DOHH2 (cell line): ENCODE measurements around the gene POLR1F.

Source experiments
- H3F3A ChIP-seq: fragments of 200-600 bp; sonication (generic), shearing (Covaris generic); 2 replicates; pipeline ENCODE4 v1.6.0; 2016; ENCODE audit warnings: antibody characterized with exemption, mild to moderate bottlenecking; ENCODE audit not compliant: control insufficient read depth, insufficient read depth
- H3K27ac ChIP-seq: fragments of 200-600 bp; sonication (generic); 2 replicates; pipeline ENCODE4 v1.5.1; 2014; ENCODE audit warnings: low read depth, mild to moderate bottlenecking, low read length, moderate library complexity
- H3K27me3 ChIP-seq: fragments of 200-600 bp; sonication (generic); 2 replicates; pipeline ENCODE4 v1.6.1; 2014; ENCODE audit warnings: mild to moderate bottlenecking, low read length, mixed read lengths; ENCODE audit not compliant: control insufficient read depth
- H3K36me3 ChIP-seq: fragments of 200-600 bp; sonication (generic); 2 replicates; pipeline ENCODE4 v1.6.1; 2014; ENCODE audit warnings: mild to moderate bottlenecking, low read length, moderate library complexity, mixed read lengths; ENCODE audit not compliant: control insufficient read depth
- H3K4me1 ChIP-seq: fragments of 200-600 bp; sonication (generic); 2 replicates; pipeline ENCODE4 v1.6.1; 2014; ENCODE audit warnings: mild to moderate bottlenecking, low read length, mixed read lengths; ENCODE audit not compliant: control insufficient read depth
- H3K4me2 ChIP-seq: fragments of 200-600 bp; sonication (generic); 2 replicates; pipeline ENCODE4 v1.6.0; 2014; ENCODE audit warnings: mild to moderate bottlenecking, low read length, moderate library complexity
- H3K4me3 ChIP-seq: fragments of 200-600 bp; sonication (generic); 2 replicates; pipeline ENCODE4 v1.5.1; 2014; ENCODE audit warnings: mild to moderate bottlenecking, low read length, mixed read lengths
- H3K79me2 ChIP-seq: fragments of 200-600 bp; sonication (generic); 2 replicates; pipeline ENCODE4 v1.6.1; 2014; ENCODE audit warnings: mild to moderate bottlenecking, low read length, mixed read lengths; ENCODE audit not compliant: control insufficient read depth
- H3K9me2 ChIP-seq: fragments of 200-600 bp; sonication (generic); replicated peaks from 2 replicates; pipeline ENCODE4 v1.6.1; 2014; ENCODE audit warnings: mild to moderate bottlenecking, low read length, mixed read lengths; ENCODE audit not compliant: control insufficient read depth
- H3K9me3 ChIP-seq: fragments of 200-600 bp; sonication (generic); 2 replicates; pipeline ENCODE4 v1.6.1; 2014; ENCODE audit warnings: antibody characterized with exemption, low read length, mixed read lengths; ENCODE audit not compliant: control insufficient read depth, insufficient read depth
- H4K20me1 ChIP-seq: fragments of 200-600 bp; sonication (generic); 2 replicates; pipeline ENCODE4 v1.6.0; 2014; ENCODE audit warnings: low read depth, mild to moderate bottlenecking, antibody characterized with exemption, low read length, moderate library complexity; ENCODE audit not compliant: control insufficient read depth, insufficient read depth
- EZH2phosphoT487 ChIP-seq: fragments of 200-600 bp; sonication (generic); IDR thresholded peaks from 2 replicates; pipeline ENCODE4 v1.6.1; 2017; ENCODE audit warnings: borderline replicate concordance, mild to moderate bottlenecking, antibody characterized with exemption, low read length, moderate library complexity, mixed read lengths
- TF ChIP-seq, protein P1 (sequence below): fragments of 200-600 bp; sonication (generic); IDR thresholded peaks from one replicate; pipeline ENCODE4 v1.5.1; 2014; ENCODE audit warnings: antibody characterized with exemption, mild to moderate bottlenecking, low read depth, low read length; ENCODE audit not compliant: poor library complexity, severe bottlenecking

Gene POLR1F, protein sequence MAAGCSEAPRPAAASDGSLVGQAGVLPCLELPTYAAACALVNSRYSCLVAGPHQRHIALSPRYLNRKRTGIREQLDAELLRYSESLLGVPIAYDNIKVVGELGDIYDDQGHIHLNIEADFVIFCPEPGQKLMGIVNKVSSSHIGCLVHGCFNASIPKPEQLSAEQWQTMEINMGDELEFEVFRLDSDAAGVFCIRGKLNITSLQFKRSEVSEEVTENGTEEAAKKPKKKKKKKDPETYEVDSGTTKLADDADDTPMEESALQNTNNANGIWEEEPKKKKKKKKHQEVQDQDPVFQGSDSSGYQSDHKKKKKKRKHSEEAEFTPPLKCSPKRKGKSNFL

DNA sequence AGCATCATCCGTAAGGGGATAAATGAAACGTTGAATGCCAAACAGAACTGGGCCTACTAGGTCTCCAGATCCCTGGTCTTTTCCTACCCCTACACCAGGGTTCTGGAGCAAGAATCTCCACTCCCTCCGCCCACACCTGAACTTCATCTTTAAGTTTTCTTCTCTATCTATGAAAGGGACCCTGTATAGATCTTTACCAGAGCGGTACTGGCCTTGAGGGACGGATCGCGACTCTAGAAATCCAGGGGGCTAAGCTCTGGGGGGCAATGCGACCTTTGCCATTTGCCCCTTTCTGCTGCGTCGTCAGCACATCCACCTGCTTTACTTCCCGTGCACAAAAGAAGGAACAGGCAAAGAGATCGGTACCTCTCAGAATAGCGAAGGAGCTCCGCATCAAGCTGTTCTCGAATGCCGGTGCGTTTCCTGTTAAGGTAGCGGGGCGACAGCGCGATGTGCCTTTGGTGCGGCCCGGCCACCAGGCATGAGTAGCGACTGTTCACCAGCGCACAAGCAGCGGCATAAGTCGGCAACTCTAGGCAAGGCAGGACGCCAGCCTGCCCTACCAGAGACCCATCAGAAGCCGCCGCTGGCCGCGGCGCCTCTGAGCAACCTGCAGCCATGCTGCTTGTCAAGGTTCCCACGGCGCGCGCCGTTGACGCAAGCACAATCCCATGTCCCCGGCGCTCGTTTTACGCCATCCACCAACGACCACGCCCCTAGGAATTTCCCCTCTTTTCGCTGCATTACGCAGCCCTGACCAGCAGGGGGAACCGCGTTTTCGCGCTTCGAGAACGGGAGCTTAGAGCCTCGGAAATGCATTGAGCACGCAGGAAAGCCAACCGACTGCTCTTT, at the start of gene POLR1F:
Gene POLR1F, minus strand, starts transcription at position 641 of the 852 bp plus-strand sequence. Its CDS starts 21 bp downstream, at position 620.
- no peaks in the 10 kb centered on the region for H3K9me2 ChIP-seq
- H3K4me2 ChIP-seq = peak within 1 kb of the TSS; percentile 85
- H3K9me3 ChIP-seq = no peaks in the 10 kb centered on the region
- TF ChIP-seq, protein P1, sequence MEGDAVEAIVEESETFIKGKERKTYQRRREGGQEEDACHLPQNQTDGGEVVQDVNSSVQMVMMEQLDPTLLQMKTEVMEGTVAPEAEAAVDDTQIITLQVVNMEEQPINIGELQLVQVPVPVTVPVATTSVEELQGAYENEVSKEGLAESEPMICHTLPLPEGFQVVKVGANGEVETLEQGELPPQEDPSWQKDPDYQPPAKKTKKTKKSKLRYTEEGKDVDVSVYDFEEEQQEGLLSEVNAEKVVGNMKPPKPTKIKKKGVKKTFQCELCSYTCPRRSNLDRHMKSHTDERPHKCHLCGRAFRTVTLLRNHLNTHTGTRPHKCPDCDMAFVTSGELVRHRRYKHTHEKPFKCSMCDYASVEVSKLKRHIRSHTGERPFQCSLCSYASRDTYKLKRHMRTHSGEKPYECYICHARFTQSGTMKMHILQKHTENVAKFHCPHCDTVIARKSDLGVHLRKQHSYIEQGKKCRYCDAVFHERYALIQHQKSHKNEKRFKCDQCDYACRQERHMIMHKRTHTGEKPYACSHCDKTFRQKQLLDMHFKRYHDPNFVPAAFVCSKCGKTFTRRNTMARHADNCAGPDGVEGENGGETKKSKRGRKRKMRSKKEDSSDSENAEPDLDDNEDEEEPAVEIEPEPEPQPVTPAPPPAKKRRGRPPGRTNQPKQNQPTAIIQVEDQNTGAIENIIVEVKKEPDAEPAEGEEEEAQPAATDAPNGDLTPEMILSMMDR = peak; percentile 99
- no peak for TF ChIP-seq EZH2phosphoT487
- peaks cover 23% of the 10 kb centered on the region for H3K4me1 ChIP-seq
- H3F3A ChIP-seq = no peaks in the 10 kb centered on the region
- H3K27me3 ChIP-seq = no peaks in the 10 kb centered on the region
- peaks cover 16% of the 10 kb centered on the region for H4K20me1 ChIP-seq
- H3K27ac ChIP-seq = no peak within 1 kb of the TSS
- peaks cover 52% of the 10 kb centered on the region for H3K79me2 ChIP-seq
- H3K4me3 ChIP-seq = peak within 1 kb of the TSS; percentile 96
- H3K36me3 ChIP-seq = peaks cover 17% of the 10 kb centered on the region

DNA sequence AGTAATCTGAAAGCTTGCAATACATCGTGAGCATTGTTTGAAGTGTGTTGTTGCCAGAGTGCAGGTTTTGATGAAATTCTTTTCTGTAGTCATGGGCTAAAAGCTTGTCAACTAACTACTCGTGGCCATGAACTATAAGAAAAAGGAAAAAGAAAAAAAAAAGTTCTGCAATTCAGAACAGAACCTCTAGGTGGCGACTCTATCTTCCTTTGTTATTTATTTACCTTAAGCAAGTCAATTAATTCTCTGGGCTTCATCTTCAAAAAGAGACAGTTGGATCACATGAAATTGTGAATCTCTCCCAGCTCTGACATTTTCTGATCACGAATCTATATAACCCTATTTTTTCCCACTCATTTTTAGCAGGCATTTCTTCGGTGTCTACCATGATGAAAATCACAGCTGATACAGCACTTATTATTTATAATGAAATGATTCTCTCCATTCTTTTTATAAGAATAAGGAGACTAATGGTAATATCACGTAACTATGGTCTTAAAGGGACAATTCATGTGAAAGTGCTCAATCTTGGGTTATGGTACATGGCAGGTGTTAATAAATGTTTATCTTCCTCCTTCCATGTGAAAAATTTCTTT, 45.8 kb upstream of the POLR1F start:
- Histone ChIP-seq H3K27me3 (peaks cover 3% of the 10 kb centered on the region; the same call in 1 of the 2 replicates), H3F3A (no peaks in the 10 kb centered on the region), H3K4me3 (no peak overlapping the region), H3K4me1 (no peaks in the 10 kb centered on the region), H3K4me2 (no peak overlapping the region), H4K20me1 (no peaks in the 10 kb centered on the region), H3K9me3 (no peaks in the 10 kb centered on the region), H3K79me2 (no peaks in the 10 kb centered on the region), H3K27ac (no peak overlapping the region), H3K9me2 (no peaks in the 10 kb centered on the region), H3K36me3 (no peaks in the 10 kb centered on the region)
- no peak for TF ChIP-seq EZH2phosphoT487
- TF ChIP-seq, protein P1 = peak; percentile 89

DNA sequence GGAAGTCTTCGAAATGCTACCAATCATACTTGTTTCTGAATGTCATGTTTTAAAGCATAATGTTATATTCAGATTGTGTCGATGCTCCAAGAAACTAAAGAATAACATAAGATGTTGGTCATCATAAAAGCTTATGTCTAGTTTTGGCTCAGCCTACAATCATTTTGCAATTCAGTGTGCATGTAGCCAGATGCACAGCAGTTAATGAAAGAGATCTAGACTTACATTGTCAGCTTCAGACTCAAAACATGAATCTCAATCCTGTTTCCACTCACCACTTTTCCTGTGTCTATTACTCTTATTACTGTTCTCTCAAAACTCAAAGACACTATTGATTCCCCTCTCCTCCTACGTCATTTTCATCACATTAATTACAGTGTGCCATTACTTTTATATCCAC, 43.2 kb upstream of the POLR1F start:
- H3F3A ChIP-seq = no peaks in the 10 kb centered on the region
- no peaks in the 10 kb centered on the region for H3K9me2 ChIP-seq
- H3K4me2 ChIP-seq = no peak overlapping the region
- no peaks in the 10 kb centered on the region for H4K20me1 ChIP-seq
- H3K4me3 ChIP-seq = no peak overlapping the region
- H3K79me2 ChIP-seq = no peaks in the 10 kb centered on the region
- no peaks in the 10 kb centered on the region for H3K27me3 ChIP-seq
- TF ChIP-seq, protein P1 = no peak
- TF ChIP-seq EZH2phosphoT487 = no peak
- no peaks in the 10 kb centered on the region for H3K9me3 ChIP-seq
- no peak overlapping the region for H3K27ac ChIP-seq
- no peaks in the 10 kb centered on the region for H3K36me3 ChIP-seq
- H3K4me1 ChIP-seq = no peaks in the 10 kb centered on the region
